NCI-H2196 (cell line): ENCODE data around the gene LDLRAD3.

Experiments
- DNase-seq: peaks from one replicate; lab custom pipeline; 2025; ENCODE audit not compliant: unreplicated experiment; lab: John Stamatoyannopoulos, UW

Gene LDLRAD3

GRCh38 chr11:35927104-35927503 lies 16.8 kb upstream of the LDLRAD3 start:
- no peak for DNase-seq

GRCh38 chr11:35927682-35928081 lies 16.2 kb upstream of the LDLRAD3 start:
- peak; percentile 20 for DNase-seq

- no peak for DNase-seq
Observed at GRCh38 chr11:35928688-35929395, 15.0 kb upstream of the LDLRAD3 start.

- DNase-seq, result no peak
Observed at GRCh38 chr11:35930466-35930865, 13.4 kb upstream of the LDLRAD3 start.

GRCh38 chr11:35932121-35932520 lies 11.7 kb upstream of the LDLRAD3 start:
- no peak for DNase-seq

- DNase-seq, result no peak
Observed at GRCh38 chr11:35932681-35933319, 11.1 kb upstream of the LDLRAD3 start.

- DNase-seq, result no peak
Observed at GRCh38 chr11:35933320-35933871, 10.5 kb upstream of the LDLRAD3 start.

GRCh38 chr11:35934271-35934670 lies 9.6 kb upstream of the LDLRAD3 start:
- DNase-seq, result no peak

GRCh38 chr11:35934981-35935380 lies 8.9 kb upstream of the LDLRAD3 start:
- DNase-seq, result no peak

- no peak for DNase-seq
Observed at GRCh38 chr11:35935390-35935789, 8.5 kb upstream of the LDLRAD3 start.

GRCh38 chr11:35937111-35937510 lies 6.8 kb upstream of the LDLRAD3 start:
- no peak for DNase-seq

- DNase-seq, result no peak
Observed at GRCh38 chr11:35937700-35938099, 6.2 kb upstream of the LDLRAD3 start.

- DNase-seq, result no peak
Observed at GRCh38 chr11:35938231-35938630, 5.6 kb upstream of the LDLRAD3 start.

GRCh38 chr11:35943309-35943708 lies 553 bp upstream of the LDLRAD3 start:
- no peak for DNase-seq

- DNase-seq, result no peak
Observed at GRCh38 chr11:35944503-35945136, 758 bp downstream of the LDLRAD3 start.

GRCh38 chr11:35945137-35945518 lies 1.3 kb downstream of the LDLRAD3 start:
- no peak for DNase-seq

- no peak for DNase-seq
Observed at GRCh38 chr11:35946766-35947165, 2.9 kb downstream of the LDLRAD3 start.

- DNase-seq, result no peak
Observed at GRCh38 chr11:35947437-35947836, 3.6 kb downstream of the LDLRAD3 start.

- DNase-seq, result no peak
Observed at GRCh38 chr11:35949242-35949641, 5.4 kb downstream of the LDLRAD3 start.

- DNase-seq, result no peak
Observed at GRCh38 chr11:35950082-35950481, 6.2 kb downstream of the LDLRAD3 start.

- DNase-seq, result no peak
Observed at GRCh38 chr11:35951680-35952079, 7.8 kb downstream of the LDLRAD3 start.
